ENCODE data around the gene SPATA16.

DNA sequence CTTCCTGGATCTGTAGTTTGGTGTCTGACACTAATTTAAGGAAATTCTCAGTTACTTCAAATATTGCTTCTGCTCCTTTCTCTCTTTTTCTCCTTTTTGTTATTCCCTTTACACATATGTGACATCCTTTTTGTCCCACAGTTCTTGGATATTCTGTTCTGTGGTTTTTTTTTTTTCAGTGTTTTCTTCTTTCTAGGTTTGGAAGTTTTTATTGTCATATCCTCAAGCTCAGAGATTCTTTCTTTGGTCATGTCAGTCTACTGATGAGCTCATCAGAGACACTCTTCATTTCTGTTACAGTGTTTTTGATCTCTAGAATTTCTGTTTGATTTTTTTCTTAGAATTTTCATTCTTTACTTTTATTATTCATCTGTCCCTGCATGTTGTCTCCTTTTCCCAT is 140.5 kb downstream of the SPATA16 start:
- TF ChIP-seq, protein P1, sequence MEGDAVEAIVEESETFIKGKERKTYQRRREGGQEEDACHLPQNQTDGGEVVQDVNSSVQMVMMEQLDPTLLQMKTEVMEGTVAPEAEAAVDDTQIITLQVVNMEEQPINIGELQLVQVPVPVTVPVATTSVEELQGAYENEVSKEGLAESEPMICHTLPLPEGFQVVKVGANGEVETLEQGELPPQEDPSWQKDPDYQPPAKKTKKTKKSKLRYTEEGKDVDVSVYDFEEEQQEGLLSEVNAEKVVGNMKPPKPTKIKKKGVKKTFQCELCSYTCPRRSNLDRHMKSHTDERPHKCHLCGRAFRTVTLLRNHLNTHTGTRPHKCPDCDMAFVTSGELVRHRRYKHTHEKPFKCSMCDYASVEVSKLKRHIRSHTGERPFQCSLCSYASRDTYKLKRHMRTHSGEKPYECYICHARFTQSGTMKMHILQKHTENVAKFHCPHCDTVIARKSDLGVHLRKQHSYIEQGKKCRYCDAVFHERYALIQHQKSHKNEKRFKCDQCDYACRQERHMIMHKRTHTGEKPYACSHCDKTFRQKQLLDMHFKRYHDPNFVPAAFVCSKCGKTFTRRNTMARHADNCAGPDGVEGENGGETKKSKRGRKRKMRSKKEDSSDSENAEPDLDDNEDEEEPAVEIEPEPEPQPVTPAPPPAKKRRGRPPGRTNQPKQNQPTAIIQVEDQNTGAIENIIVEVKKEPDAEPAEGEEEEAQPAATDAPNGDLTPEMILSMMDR (IDR thresholded peaks at IDR 0.05; ENCODE audit: extremely low read depth in 1 of 2, insufficient read depth in 1 of 2, low read depth in 1 of 2, low read length in 2 of 2): no peak
- no peak for TF ChIP-seq POLR2AphosphoS5 (IDR thresholded peaks at IDR 0.05; ENCODE audit: insufficient read depth, low read depth, low read length)
